GM12878 (cell line): ENCODE data around the gene DIS3L. TPM values are rescaled to one million over a fixed set of nuclear protein-coding genes. Genes with fewer than 3 reads are reported as not detected.
"Not testable (repeated sequence)": the region's sequence is repeated elsewhere in the genome, so short reads cannot be mapped to it uniquely, and the experiment has no call there.

Experiments used
- ATAC-seq: fragments of 200-7000 bp; cut with Tn5 transposase; 3 replicates; pipeline ENCODE4 v1.9.1; 2020; ENCODE audit warnings: mild to moderate bottlenecking, moderate library complexity
- BruUV-seq: library from RNA; stranded (reverse); fragments of 400-500 nt; replicated peaks from 2 replicates; lab custom pipeline; 2021; lab: Mats Ljungman, UMichigan
- CTCF ChIA-PET: fragments of 300-600 bp; sonication (Branson Sonifier 250); formaldehyde crosslinking; extraction: SDS; loops from one replicate; lab custom pipeline; 2021; ENCODE audit warnings: inconsistent platforms; lab: Yijun Ruan, JAX
- POLR2A ChIA-PET: fragments of 350-600 bp; formaldehyde crosslinking; extraction: SDS; loops from one replicate; lab custom pipeline; 2021; ENCODE audit warnings: inconsistent platforms; lab: Charles Lee
- RAD21 ChIA-PET: fragments of 300-600 bp; sonication (Branson Sonifier 250); formaldehyde crosslinking; loops from one replicate; lab custom pipeline; 2023; ENCODE audit warnings: antibody characterized with exemption; ENCODE audit not compliant: unreplicated experiment; lab: Charles Lee
- SMC1A ChIA-PET: fragments of 300-600 bp; sonication (Branson Sonifier 250); formaldehyde crosslinking; loops from one replicate; lab custom pipeline; 2023; ENCODE audit not compliant: unreplicated experiment, uncharacterized antibody; lab: Charles Lee
- DNase-seq: peaks from one replicate; pipeline ENCODE4 v3.0.0-alpha.2; 2011; ENCODE audit warnings: low read depth, low spot score
- FAIRE-seq: peaks from 3 replicates; lab custom pipeline; 2011; peaks lifted over from hg19 to GRCh38; lab: Jason Lieb, UNC
- H2AFZ ChIP-seq: 2 replicates; pipeline ENCODE4 v1.6.0; 2011; ENCODE audit warnings: low read depth, low read length, control low read depth; ENCODE audit not compliant: control insufficient read depth
- H3K27ac ChIP-seq: 2 replicates; pipeline ENCODE4 v1.5.1; 2011; ENCODE audit warnings: control low read depth; ENCODE audit not compliant: control insufficient read depth, insufficient read depth
- H3K27me3 ChIP-seq, 2 experiments: replicated peaks in 1 of 2; 2 replicates each; pipeline versions ENCODE4 v1.6.0 to v1.6.1; 2011; ENCODE audit warnings: low read length in 1 of 2; ENCODE audit not compliant: control insufficient read depth in 2 of 2, insufficient read depth in 2 of 2
- H3K36me3 ChIP-seq, 2 experiments: 2 replicates each; pipeline ENCODE4 v1.5.1; 2011; ENCODE audit warnings: low read length in 1 of 2; ENCODE audit not compliant: control insufficient read depth in 2 of 2, insufficient read depth in 2 of 2
- H3K4me1 ChIP-seq: 2 replicates; pipeline ENCODE4 v1.6.1; 2011; ENCODE audit warnings: mild to moderate bottlenecking, low read length, moderate library complexity, mixed read lengths; ENCODE audit not compliant: control insufficient read depth, insufficient read depth
- H3K4me2 ChIP-seq: 2 replicates; pipeline ENCODE4 v1.6.0; 2011; ENCODE audit warnings: control low read depth; ENCODE audit not compliant: control insufficient read depth, insufficient read depth
- H3K4me3 ChIP-seq: fragments of 200-600 bp; sonication (generic); 2 replicates; pipeline ENCODE4 v1.5.1; 2016
- H3K79me2 ChIP-seq: 2 replicates; pipeline ENCODE4 v1.6.0; 2011; ENCODE audit warnings: low read length; ENCODE audit not compliant: control insufficient read depth, insufficient read depth
- H3K9ac ChIP-seq: 2 replicates; pipeline ENCODE4 v1.8.0; 2011; ENCODE audit warnings: low read length, control low read depth, mixed read lengths; ENCODE audit not compliant: control insufficient read depth, insufficient read depth
- H3K9me3 ChIP-seq: replicated peaks from 3 replicates; pipeline ENCODE4 v1.5.1; 2011; ENCODE audit warnings: mild to moderate bottlenecking, low read length; ENCODE audit not compliant: control insufficient read depth, insufficient read depth
- H4K20me1 ChIP-seq: 2 replicates; pipeline ENCODE4 v1.6.0; 2011; ENCODE audit not compliant: control insufficient read depth, insufficient read depth
- ATF7 ChIP-seq: fragments of 450-650 bp; IDR thresholded peaks from 2 replicates; pipeline ENCODE4 v1.6.1; 2016; ENCODE audit warnings: low read depth, mild to moderate bottlenecking
- BMI1 ChIP-seq: fragments of 450-650 bp; IDR thresholded peaks from 2 replicates; pipeline ENCODE4 v1.6.1; 2016; ENCODE audit warnings: mild to moderate bottlenecking, moderate library complexity, borderline replicate concordance
- EED ChIP-seq: sonication (generic); IDR thresholded peaks from 2 replicates; pipeline ENCODE4 v1.6.1; 2016; ENCODE audit warnings: antibody characterized with exemption, low read depth
- HDAC6 ChIP-seq: fragments of 200-600 bp; sonication (generic); IDR thresholded peaks from one replicate; pipeline ENCODE4 v1.8.0; 2017; ENCODE audit warnings: antibody characterized with exemption; ENCODE audit not compliant: unreplicated experiment
- HDGF ChIP-seq: fragments of 450-650 bp; IDR thresholded peaks from 2 replicates; pipeline ENCODE4 v1.6.1; 2016; ENCODE audit warnings: antibody characterized with exemption
- IRF4 ChIP-seq: IDR thresholded peaks from 2 replicates; pipeline ENCODE4 v1.6.1; 2011; ENCODE audit warnings: low read depth, low read length
- KDM1A ChIP-seq: fragments of 200-600 bp; sonication (generic); IDR thresholded peaks from 2 replicates; pipeline ENCODE4 v1.6.1; 2016; ENCODE audit warnings: borderline replicate concordance
- LARP7 ChIP-seq: fragments of 450-650 bp; IDR thresholded peaks from 2 replicates; pipeline ENCODE4 v1.6.1; 2017; ENCODE audit warnings: mild to moderate bottlenecking
- NFXL1 ChIP-seq: fragments of 450-650 bp; IDR thresholded peaks from 2 replicates; pipeline ENCODE4 v1.6.1; 2017; ENCODE audit warnings: antibody characterized with exemption, mild to moderate bottlenecking, borderline replicate concordance
- NFYB ChIP-seq: IDR thresholded peaks from 2 replicates; pipeline ENCODE4 v1.6.1; 2011; ENCODE audit warnings: low read depth, mild to moderate bottlenecking, low read length, improper control_type of control experiment, moderate library complexity; ENCODE audit not compliant: insufficient read depth
- NKRF ChIP-seq: fragments of 450-650 bp; conservative IDR thresholded peaks from 2 replicates; pipeline ENCODE4 v1.6.1; 2017; ENCODE audit warnings: mild to moderate bottlenecking, moderate library complexity
- PAX8 ChIP-seq: fragments of 450-650 bp; IDR thresholded peaks from 2 replicates; pipeline ENCODE4 v1.6.1; 2017; ENCODE audit warnings: mild to moderate bottlenecking, moderate library complexity
- SMAD1 ChIP-seq: fragments of 450-650 bp; IDR thresholded peaks from 2 replicates; pipeline ENCODE4 v1.6.1; 2018; ENCODE audit warnings: mild to moderate bottlenecking, low read depth; ENCODE audit not compliant: partially characterized antibody
- SMARCA5 ChIP-seq: fragments of 450-650 bp; IDR thresholded peaks from 2 replicates; pipeline ENCODE4 v1.6.1; 2017; ENCODE audit warnings: mild to moderate bottlenecking
- SMC3 ChIP-seq: IDR thresholded peaks from 2 replicates; pipeline ENCODE4 v1.6.1; 2011; ENCODE audit warnings: low read length, improper control_type of control experiment, borderline replicate concordance
- TCF12 ChIP-seq: IDR thresholded peaks from 2 replicates; pipeline ENCODE4 v1.6.1; 2011; ENCODE audit warnings: low read depth, mild to moderate bottlenecking, low read length
- WGBS: methylation state at CpG from one replicate; pipeline ENCODE4 v1.1.6; 2016; ENCODE audit warnings: low lambda C conversion rate; ENCODE audit not compliant: insufficient replicate concordance, insufficient coverage; ENCODE audit errors: missing lambda C conversion rate; 5-methylcytosine and 5-hydroxymethylcytosine counted together
- in situ Hi-C: fragments of 300-500 bp; cut with MboI; formaldehyde crosslinking; loops from 9 replicates; pipeline ENCODE4 v1.14.3; 2018; ENCODE audit warnings: mixed read lengths
- intact Hi-C: fragments of 100-400 bp; cut with micrococcal nuclease; formaldehyde crosslinking; loops from one replicate; pipeline ENCODE4 v1.14.2; 2022; ENCODE audit not compliant: unreplicated experiment
- polyA plus RNA-seq, 11 experiments: library from polyadenylated mRNA; depleted of rRNA in 4 of 11; unstranded in 6 of 11; stranded (reverse) in 5 of 11; fragments of >200 nt; fragmentation: Nextera tagmentation in 4 of 11; fragmentation: Illumina TruSeq in 1 of 11; extraction: Ambion mirVana in 4 of 11; extraction: Trizol in 1 of 11; gene quantifications; 1 replicate in 1 of 11; 2 replicates in 10 of 11; pipeline versions ENCODE4 v1.2.1 to v1.2.3, GENCODE V29; 2011 to 2016; ENCODE audit warnings: inconsistent platforms in 2 of 11, missing spikeins in 2 of 11, low read depth in 1 of 11
- total RNA-seq, 4 experiments: library from RNA; depleted of rRNA in 3 of 4; stranded (reverse); fragments of >200 nt in 3 of 4; fragmentation: Illumina TruSeq in 1 of 4; extraction: Trizol in 1 of 4; gene quantifications; 2 replicates each; pipeline versions ENCODE4 v1.2.1 to v1.2.3, GENCODE V29; 2013 to 2021

The DIS3L gene
- total and polyA plus RNA-seq, 10 of the 15 experiments (the other 5 are each of a cell fraction or from before 2014, with no cell fraction given): 7.6 to 33.7 (median 25.5) TPM

GRCh38 chr15:66302489-66303278 is 9.3 kb downstream of the DIS3L start:
- no TSS peak for BruUV-seq
- ATAC-seq (no peak), DNase-seq (no peak), FAIRE-seq (no peak)
- Histone ChIP-seq H4K20me1 (no peaks in the 10 kb centered on the region), H3K27me3 (no peaks in the 10 kb centered on the region), H3K36me3 (peaks cover 0 to 11% of the 10 kb centered on the region in 2 experiments; a peak in 3 of 4 replicates), H3K79me2 (no peaks in the 10 kb centered on the region), H3K4me1 (no peaks in the 10 kb centered on the region), H3K4me2 (no peak overlapping the region), H2AFZ (no peak overlapping the region), H3K27ac (no peak overlapping the region), H3K9ac (no peak overlapping the region), H3K9me3 (no peaks in the 10 kb centered on the region), H3K4me3 (no peak overlapping the region)
- ChIA-PET POLR2A (no interaction called here), SMC1A (interaction anchor here (2.1 kb wide), 1 partner anchor 11 kb away, joined by 5 read pairs; no protein-coding TSS in a partner anchor), CTCF (interaction anchor here (1.8 kb wide), 1 partner anchor 196 kb away, joined by 5 read pairs; no protein-coding TSS in a partner anchor), RAD21 (no interaction called here)
- TF ChIP-seq LARP7 (no peak), BMI1 (no peak), SMC3 (no peak), SMARCA5 (no peak), SMAD1 (no peak), HDAC6 (no peak), KDM1A (no peak), NFXL1 (no peak), IRF4 (no peak), TCF12 (no peak), HDGF (no peak), NFYB (no peak), NKRF (no peak), EED (no peak), ATF7 (no peak), PAX8 (no peak)
- intact Hi-C loops: no loop called here
- in situ Hi-C loops: no loop called here
- 85% methylated on average over 5 of the region's 5 CpGs for WGBS

GRCh38 chr15:66304425-66304824 is 11.1 kb downstream of the DIS3L start:
- FAIRE-seq, H3K9ac ChIP-seq, H3K9me3 ChIP-seq, intact Hi-C loops, H3K36me3 ChIP-seq, H3K4me1 ChIP-seq, H3K4me3 ChIP-seq, H3K27ac ChIP-seq, H3K27me3 ChIP-seq, H4K20me1 ChIP-seq, H3K4me2 ChIP-seq, POLR2A ChIA-PET, DNase-seq, H3K79me2 ChIP-seq, BruUV-seq, CTCF ChIA-PET, in situ Hi-C loops, RAD21 ChIA-PET, H2AFZ ChIP-seq, ATAC-seq: not testable (repeated sequence)
- 94% methylated on average over 10 of the region's 10 CpGs for WGBS
- SMC1A ChIA-PET: interaction anchor here (1.0 to 1.2 kb wide), 2 partner anchors 10 to 195 kb away, joined by 3 to 4 read pairs; no protein-coding TSS in a partner anchor
